ENCODE measurements around the gene NEGR1.
A peak's percentile ranks its signal among the peaks of the same experiment; 100 is the strongest.

GRCh38 chr1:71587961-71588360 is 694.4 kb downstream of the NEGR1 start:
- TF ChIP-seq CTCF (IDR thresholded peaks at IDR 0.05) (peak in 11 of 12 donors; percentile 8 to 54 (median 46)), POLR2A (IDR thresholded peaks at IDR 0.05) (no peak)

Data from heart left ventricle (tissue), 13 donors.